Hematopoietic multipotent progenitor cell treated with erythropoietin and hydrocortisone succinate and interleukin-3 and kit ligand, for 17 days (in vitro differentiated cells): Measurements from ENCODE around the gene ATP13A2.

Experiments
- DNase-seq: peaks from one replicate; pipeline ENCODE4 v3.0.0-alpha.2; 2015; ENCODE audit warnings: low spot score

The ATP13A2 gene

DNA sequence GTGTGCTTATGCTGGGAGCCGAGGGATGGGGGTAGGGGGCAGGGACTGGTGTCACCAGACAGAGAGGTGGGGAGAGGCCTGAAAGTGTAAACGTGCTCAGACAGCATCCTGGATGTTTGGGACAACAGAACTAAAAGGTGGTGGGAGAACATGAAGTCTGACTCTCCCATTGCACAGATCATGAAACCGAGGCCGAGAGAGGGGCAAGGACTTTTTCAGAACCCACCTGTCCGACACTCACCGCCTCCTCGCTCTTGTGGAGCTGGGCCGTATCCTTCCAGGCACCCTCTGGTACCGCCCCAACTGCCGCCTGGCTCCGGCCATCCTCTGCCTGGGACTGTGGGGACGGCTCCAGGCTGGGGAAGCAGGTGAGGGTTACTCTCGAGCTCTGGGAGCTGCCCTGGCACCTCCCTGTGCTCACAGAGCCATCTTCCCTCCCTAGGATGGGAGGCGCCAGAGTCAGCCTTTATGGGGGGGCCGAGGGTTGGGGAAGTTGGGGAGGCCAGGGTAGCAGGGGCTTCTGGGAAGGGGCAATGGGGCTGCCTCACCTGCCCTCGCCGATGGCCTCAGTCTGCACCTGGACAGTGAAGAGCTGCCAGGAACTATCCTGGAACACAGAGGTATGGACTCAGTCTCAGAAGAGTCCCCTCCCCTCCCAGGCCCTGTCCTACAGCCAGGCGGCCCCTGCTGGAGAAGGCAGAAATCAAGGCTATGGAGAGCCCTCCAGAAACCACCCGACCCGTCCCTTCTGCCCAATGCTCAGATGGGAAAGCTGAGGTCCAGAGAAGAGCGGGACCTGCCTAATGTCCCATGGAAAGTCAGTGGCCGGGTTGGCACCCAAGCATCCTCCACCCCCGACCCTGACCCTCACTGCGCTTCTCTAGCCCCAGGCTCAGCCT lies 7.0 kb downstream of the ATP13A2 start:
- no peak for DNase-seq

DNA sequence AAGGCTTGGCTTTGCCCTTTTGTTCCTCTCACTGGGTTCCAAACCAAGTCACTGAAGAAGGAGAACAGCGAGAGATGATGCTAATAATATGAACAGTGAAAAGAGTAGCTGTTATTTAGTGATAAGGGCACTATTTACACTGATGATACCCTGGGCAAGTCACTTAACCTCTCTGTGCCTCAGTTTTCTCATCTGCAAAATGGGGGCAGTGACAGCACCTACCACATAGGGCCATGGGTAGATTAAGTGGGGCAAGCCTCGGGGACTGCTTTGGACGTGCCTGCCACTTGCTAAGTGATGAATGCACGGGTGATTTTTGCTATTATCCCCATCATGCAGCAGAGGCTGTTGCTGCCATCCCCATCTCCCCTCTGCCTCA lies 9.2 kb downstream of the ATP13A2 start:
- DNase-seq = no peak

DNA sequence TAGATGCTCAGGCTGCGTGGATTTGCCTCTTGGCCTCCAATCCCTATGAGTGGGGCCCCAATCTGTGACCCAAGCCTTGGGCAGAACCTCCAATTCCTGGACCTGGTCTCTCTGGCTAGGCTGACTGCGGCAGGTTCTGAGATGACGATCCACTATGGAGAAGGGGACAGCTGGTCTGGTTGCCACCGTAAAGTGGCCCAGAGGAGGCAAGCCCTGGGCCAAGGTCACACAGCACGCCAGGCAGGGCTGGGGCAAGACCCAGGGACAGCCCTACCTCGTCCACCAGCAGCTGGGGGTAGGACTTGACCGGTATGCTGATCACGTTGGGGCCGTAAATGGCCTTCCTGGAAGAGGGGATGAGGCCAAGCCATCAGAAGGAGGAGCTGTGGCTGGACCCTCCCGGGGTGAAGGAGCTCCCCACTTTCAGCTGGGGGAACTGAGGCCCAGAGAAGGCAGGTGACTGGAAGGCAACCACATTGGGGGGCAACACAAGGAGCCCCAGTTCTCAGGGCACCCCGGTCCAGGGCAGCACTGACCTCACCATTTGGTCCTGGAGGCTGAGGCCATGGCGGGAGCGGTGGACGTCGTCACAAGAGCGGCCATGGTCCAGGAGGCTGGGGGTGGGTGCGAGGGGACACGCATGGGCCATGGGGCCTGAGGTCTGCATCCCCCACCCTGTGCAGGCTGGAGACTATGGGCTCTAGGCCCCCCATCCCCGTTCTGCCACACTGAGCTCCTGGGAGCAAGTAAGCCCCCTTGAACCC lies 9.8 kb downstream of the ATP13A2 start:
- no peak for DNase-seq

DNA sequence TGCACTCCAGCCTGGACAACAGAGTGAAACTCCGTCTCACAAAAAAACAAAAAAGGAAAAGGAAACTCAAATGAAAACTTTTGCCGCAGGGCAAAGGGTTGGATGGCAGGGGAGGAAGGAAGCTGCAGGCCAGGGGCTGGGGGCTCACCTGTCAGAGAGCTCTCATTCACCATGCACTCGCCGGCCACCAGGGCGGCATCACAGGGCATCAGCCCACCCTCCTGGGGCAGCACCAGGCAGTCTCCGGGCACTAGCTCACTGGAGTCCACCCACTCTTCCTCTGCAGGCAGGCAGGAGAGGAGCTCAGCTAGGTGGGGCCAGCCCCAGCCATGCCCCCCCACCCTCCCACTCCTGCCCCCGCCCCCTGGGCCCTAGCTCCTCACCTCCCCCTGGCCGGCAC lies 11.9 kb downstream of the ATP13A2 start:
- no peak for DNase-seq

DNA sequence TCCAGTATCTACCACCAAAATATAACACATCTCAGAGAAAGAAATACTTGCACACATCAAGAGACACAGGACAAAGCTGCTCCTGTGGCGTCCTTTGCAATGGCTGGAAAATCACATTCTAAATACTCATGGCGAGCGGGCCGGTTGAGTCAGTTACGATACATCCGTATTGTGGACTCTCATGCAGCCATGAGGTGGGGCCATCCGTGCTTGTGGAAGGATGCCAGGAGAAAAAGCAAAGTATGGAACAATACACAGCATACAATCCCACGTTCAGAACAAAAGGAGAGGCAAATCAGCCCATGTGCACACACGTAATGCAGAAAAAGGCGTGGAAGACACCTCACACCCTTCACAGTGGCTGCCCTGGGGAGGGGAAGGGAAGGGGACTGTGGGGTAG lies 13.1 kb downstream of the ATP13A2 start:
- DNase-seq = no peak

DNA sequence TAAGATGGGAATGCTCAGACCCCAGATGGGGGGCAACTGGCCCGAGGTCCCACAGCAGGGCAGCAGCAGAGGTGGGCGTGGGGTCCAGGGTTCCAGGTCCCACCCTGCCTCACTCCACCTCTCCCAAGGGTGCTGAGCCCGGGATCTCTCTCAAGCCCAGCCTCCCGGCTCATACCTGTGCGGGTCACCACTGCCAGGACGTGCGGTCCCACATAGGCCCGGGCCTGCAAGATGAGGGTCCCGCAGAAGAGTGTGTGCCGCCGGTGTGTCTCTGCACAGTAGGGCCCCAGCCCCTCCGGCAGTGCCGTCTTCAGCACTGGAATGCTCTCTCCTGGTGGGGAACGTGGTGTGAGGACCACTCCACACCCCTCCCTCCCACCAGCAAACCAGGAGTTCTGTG lies 14.9 kb downstream of the ATP13A2 start:
- DNase-seq = no peak

DNA sequence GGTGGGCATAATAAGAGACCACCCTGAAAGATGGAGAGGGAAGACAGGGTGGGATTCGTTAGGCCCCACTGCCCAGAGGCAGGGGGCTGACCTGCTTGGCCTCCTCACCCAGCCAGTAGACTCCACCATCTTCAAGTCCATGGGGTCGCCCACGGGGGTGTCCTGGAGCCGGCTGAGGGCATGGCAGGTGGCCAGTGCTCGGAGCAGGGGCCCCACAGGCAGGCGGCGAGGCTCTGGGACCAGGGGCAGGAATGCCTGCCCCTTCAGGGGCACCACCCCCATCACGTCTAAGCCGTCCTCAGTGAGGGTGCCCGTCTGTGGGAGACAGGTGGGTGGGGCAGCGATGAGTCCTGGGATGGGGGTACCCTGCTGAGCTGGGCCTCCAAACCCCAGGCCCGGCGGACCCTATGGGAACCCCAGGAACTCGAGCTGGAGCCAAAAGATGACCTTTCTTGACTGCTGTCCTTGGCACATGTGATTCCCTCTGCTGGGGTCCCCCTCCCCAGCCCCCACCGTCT lies 18.1 kb downstream of the ATP13A2 start:
- no peak for DNase-seq

DNA sequence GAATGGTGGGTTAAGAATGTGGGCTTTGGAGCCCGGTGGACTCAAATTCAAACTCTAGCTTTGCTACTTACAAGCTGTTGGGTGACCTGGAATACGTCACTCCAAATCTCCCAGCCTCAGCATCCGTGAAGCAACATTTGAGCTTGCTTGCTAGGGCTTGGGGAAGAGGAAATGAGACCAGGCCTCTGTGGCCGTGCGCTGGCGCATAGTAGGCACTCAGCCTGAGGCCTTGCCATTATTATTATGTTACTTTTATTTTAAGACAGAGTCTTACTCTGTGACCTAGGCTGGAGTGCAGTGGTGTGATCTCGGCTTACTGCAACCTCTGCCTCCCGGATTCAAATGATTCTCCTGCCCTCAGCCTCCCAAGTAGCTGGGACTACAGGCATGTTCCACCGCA lies 19.1 kb downstream of the ATP13A2 start:
- DNase-seq = no peak

DNA sequence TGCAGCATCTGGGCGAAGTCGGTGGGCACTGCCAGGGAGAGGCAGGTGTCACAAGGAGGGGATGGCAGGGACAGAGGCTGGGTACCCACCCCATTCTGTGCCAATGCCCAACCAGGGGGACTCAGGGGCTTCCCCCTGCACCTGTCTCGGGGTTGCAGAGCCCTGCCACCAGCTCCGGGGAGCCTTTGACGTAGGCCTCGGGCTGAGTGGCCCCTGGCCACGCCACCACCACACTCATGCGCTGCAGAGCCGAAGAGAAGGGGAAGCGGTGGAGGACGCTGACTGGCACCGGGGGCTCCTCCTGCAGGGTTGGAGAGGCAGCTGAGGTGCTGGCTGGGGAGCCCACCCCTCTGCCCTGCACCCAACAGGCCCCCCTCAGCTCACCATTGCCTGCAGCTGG lies 19.6 kb downstream of the ATP13A2 start:
- DNase-seq = no peak

DNA sequence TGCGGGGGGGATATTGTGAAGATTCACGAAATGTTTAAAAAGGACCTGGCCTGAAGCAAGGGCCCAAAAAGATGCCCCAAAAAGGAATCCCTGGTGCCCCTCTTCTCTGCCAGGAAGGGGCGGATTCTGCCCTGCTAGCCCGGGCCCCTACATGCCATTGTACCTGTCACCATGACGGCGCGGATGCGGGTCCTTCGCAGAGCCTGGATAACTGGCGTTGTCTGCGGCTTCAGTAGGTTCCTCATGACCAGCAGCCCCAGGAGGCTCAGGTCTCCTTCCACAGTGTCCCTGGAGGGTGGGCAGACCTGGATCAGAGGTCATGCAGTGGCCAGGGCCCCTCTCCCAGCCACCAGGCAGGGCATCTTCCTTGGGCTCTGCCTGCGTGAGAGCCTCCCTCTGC lies 20.2 kb downstream of the ATP13A2 start:
- DNase-seq = no peak

DNA sequence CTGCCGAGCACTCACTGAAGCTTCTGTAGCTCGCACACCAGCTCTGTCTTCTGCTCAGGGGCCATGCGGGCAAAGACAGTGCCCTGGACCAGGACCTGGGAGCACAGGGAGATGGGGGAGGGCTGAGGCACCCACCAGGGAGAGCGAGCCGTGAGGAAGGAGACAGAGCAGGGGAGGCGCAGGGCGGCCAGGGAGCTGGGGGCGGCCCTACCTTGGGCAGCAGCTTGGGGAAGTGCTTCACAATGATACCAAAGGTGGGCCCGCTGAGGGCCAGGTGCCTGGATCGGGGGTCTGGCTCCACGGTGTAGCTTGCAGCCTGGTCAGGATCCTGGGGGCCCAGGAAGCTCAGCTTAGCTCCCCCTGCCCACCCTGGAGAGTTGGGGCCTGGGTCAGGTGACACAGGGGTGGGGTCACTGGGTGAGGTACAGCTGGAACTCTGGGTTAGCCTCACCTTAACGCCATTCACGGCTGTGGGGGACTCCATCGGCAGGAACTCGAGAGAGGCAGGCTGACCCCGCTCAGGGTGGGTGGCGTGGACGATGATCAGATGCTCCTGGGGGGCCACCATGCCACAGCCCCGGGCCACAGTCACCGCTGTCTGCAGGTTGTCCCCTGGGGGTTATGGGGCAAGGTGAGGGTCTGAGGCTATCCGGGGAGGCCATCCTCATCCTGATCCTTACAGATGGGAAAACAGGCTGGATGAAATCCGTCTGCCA lies 21.9 kb downstream of the ATP13A2 start:
- no peak for DNase-seq

DNA sequence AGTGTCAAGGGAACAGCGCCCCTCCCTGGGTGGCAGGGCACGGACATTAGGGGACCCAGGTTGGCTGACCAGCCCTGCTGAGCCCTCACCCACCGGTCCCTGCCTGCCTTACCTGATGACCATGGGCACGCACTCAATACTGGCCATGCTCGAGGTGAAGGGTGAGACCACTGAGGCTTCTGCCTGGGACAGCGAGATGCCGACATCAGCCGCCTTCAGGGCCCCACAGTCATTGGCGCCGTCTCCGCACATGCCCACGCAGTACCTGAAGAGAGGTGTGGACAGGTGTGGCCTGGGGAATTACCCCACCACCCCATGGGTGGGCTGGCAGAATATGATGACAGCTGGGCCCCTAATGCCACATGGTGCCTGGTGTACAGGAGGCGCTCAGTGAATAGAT lies 23.5 kb downstream of the ATP13A2 start:
- DNase-seq = no peak

DNA sequence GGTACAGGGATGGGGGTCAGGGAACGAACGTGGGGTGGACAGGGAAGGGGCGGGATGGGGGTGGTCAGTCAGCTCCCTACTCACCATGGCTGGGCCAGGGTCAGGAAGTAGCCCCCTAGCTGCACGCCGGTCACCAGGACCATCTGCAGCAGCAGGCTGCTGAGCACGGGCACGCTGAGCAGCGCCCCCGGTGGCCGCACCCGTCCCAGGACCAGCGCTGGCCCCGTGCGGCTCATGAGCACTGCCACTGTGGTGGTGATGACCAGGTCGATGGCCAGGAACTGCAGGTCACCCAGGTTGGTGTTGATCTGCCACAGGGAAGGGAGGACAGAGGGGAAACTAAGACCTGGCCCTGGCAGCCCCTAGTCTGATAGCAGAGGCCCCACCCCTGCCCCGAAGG lies 24.8 kb downstream of the ATP13A2 start:
- DNase-seq = no peak

DNA sequence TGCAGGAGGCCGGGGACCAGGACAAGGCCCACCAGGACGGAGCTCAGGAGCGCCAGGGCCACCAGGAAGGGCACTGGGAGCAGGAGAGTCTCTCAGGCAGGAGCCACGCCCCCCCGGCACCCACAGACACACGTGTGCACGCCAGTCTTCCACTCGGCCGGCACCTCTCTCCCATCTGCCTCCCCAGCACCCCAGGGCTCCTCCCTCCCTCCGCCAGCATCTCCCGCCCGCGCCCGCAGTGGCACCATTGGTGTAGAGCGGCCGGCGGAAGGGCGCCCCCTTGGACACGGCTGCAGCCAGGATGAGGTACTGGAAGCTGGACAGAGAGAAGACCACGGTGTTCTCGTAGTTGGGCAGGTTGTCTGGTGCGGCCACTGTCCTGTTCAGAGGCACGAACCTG lies 25.2 kb downstream of the ATP13A2 start:
- no peak for DNase-seq

DNA sequence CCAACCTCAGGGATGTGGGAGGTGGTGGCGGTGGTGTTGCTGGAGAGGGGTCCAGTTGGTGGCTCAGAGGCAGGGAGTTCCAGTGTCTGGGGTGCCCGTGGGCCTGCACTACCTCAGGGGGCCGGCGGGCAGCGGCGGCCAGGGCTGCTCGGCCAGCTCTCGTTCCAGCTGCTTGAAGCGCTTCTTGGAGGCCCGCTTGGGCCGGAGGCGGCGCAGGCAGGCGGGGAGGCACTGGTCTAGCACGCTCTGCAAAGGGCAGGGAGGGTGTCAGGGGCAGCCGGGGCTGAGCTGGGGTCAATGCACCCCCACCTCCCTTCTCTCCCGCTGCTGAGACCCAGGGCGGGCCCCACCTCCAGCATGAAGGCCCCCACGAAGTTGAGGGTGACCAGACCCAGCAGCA lies 25.6 kb downstream of the ATP13A2 start:
- DNase-seq = no peak

DNA sequence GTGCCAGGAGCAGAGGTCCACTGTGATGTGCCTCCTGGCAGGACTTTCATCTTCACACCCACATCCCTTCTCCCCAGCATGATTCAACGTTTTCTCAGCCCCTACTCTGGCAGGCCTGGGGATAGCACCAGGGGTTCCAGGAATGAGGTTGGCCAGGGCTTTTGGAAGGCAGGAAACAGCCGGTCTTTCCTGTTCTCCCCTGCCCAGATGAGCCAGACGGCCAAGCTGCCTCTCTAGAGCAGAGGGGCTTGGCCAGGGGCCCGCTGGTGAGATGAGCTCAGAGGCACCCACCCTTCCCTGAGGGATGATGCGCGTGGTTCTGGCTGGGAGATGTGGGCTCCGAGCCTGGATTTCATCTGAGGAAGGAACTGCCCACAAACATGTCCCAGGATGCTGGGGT lies 27.0 kb downstream of the ATP13A2 start:
- no peak for DNase-seq

DNA sequence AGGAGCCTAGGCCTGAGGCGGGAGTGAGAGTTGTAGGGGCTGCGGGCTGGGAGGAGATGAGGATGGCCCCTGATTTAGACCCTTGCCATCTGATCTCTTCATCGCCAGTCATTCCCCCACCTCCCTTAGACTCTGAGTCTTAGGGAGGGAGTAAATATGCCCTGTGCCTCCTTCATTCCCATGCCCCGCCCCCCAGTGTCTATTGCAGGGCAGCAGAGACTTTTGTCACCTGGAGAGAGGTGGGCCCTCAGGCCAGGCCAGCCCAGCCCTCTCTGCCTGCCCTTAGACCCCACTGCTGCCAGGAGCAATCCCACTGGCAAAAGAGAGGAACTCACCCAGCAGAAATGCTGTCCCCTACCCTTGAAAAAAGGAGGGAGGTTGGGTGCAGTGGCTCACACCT lies 28.1 kb downstream of the ATP13A2 start:
- no peak for DNase-seq

DNA sequence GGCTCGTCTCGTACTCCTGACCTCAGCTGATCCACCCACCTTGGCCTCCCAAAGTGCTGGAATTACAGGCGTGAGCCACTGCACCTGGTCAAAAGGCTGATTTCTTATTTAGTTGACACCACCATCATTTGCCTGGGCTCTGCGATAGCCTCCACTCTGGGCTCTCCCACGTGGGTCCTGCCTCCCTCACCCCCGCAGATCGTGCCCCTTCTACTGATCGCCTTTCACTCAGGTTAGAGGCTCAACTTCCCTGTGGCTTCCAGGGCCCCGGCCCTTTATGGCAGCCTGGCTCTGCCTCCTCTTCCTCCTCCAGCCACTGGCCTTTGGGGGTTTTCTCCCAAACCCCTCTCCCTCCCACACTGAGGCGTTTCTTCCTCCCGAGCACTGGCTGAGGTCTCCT lies 28.8 kb downstream of the ATP13A2 start:
- DNase-seq = no peak

DNA sequence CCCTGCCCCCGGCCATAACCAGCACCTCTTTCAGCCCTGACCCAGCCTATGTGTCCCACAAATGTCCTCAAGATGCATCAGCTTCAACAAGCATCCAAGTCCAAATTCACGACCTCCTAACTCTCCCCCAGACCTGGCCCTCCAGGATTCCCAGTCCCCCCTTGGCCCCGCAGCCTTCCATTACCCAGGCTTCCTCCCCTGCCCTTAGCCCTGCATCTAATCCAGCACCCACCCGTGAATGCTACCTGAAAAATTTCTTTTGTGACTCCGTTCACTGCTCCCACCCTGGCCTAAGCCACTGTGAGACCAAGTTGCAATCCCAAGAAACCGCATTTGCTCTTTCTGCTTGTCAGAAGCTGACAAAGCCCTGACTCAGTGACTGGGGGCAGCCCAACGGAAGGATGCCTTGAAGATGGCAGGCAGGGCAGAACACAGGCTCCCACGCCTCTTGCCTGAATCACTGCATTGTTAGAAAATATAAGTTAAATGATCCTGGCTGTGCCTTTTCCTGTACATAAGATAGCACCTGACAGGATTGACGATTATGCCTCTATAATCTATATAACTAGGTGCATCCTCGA lies 30.4 kb downstream of the ATP13A2 start:
- DNase-seq = no peak

DNA sequence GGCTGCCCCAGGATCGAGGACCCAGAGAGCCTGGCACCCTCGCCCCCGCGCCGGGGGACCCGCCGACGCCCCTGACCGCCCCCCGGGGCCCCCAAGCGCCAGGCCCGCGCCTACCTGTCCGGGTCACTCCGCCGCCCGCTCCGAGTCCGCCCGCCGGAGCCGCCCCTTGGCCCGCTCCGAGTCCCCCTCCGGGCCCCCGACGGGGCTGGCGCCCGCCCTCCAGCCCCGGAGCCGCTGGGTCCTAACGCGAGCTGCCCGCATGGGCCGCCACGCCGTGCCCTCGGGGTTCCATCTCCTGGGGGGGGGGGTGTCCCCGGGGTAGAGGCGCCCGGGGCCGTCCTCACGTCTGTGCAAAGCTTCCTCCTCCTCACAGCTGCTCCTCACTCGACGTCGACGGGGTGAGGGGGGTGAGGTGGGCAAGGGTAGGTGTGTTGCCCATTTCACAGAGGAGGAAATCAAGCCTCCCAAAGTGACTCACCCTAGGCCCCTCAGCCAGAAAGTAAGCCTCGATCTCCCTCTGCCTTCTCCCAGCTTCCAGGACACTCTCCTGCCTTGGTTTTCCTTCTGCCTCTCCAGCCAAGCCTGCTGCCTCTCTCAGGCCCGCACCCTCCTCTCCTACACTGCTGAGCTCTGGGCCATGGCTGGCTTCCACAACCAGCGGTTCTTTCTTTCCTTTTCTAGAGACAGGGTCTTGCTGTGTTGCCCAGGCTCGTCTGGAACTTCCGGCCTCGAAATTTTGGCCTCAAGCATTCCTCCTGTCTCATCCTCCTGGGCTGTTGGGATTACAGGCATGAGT lies 31.1 kb downstream of the ATP13A2 start, which contains the start of gene MFAP2:
Gene MFAP2 (minus strand): TSS at position 148 of the 796 bp plus-strand sequence. CDS start 2,347 bp downstream, outside the sequence.
- DNase-seq = no peak
